Vagina (tissue), 2 donors: Measurements from ENCODE around the gene DPP8. TPM values are rescaled to one million over a fixed set of nuclear protein-coding genes. Genes with fewer than 3 reads are reported as not detected.

Experiments used
- DNase-seq, 2 donors: peaks; one replicate each; pipeline ENCODE4 v3.0.0-alpha.2; 2017; ENCODE audit errors: extremely low spot score in 2 of 2
- H3K27ac ChIP-seq: fragments of 200-600 bp; sonication (generic); one replicate; pipeline ENCODE4 v1.5.1; 2019
- H3K27me3 ChIP-seq: fragments of 200-600 bp; sonication (generic); one replicate; pipeline ENCODE4 v1.5.1; 2019
- H3K36me3 ChIP-seq, 2 donors: fragments of 200-600 bp; sonication (generic); one replicate each; pipeline ENCODE4 v1.5.1; 2017 to 2019
- H3K4me1 ChIP-seq: fragments of 200-600 bp; sonication (generic); one replicate; pipeline ENCODE4 v1.5.1; 2019
- H3K4me3 ChIP-seq, 2 donors: fragments of 200-600 bp; sonication (generic); 1 replicate in 1 of 2; 2 replicates in 1 of 2; pipeline ENCODE4 v1.5.1; 2016 to 2019
- H3K9me3 ChIP-seq: fragments of 200-600 bp; sonication (generic); one replicate; pipeline ENCODE4 v1.5.1; 2019
- CTCF ChIP-seq, 3 experiments: fragments of 450-650 bp in 2 of 3; fragments of 200-600 bp in 1 of 3; sonication (generic) in 1 of 3; IDR thresholded peaks; one replicate each; pipeline ENCODE4 v1.5.1; 2017 to 2019; ENCODE audit warnings: antibody characterized with exemption in 3 of 3, mild to moderate bottlenecking in 2 of 3, moderate library complexity in 2 of 3
- POLR2A ChIP-seq, 2 donors: fragments of 450-650 bp; IDR thresholded peaks; one replicate each; pipeline ENCODE4 v1.6.1; 2017; ENCODE audit warnings: antibody characterized with exemption in 2 of 2, mild to moderate bottlenecking in 2 of 2, moderate library complexity in 2 of 2
- POLR2AphosphoS5 ChIP-seq, 2 donors: sonication (generic); formaldehyde crosslinking; IDR thresholded peaks; one replicate each; pipeline ENCODE4 v1.9.0; 2017; ENCODE audit warnings: antibody characterized with exemption in 2 of 2, mild to moderate bottlenecking in 2 of 2, low read depth in 1 of 2; ENCODE audit not compliant: insufficient read depth in 1 of 2
- intact Hi-C: fragments of 100-400 bp; cut with DNase I; formaldehyde crosslinking; loops from one replicate; pipeline ENCODE4 v1.15.1; 2023
- small RNA-seq: library from RNA; depleted of rRNA; stranded (forward); fragments of <200 nt; gene quantifications from one replicate; pipeline ENCODE3, GENCODE V24; 2016
- total RNA-seq: library from RNA; depleted of rRNA; stranded (reverse); fragments of >200 nt; gene quantifications from one replicate; pipeline ENCODE4 v1.2.3, GENCODE V29; 2016

Gene DPP8
- total RNA-seq, 1 donor from 2014 or later = 28.2 TPM

GRCh38 chr15:65394936-65395335 lies 122.6 kb downstream of the DPP8 start:
- H3K27ac ChIP-seq = no peak overlapping the region
- TF ChIP-seq POLR2A (IDR thresholded peaks at IDR 0.05) (no peak), CTCF (IDR thresholded peaks at IDR 0.05) (no peak), POLR2AphosphoS5 (IDR thresholded peaks at IDR 0.05; ENCODE audit: insufficient read depth in 1 of 2, low read depth in 1 of 2) (no peak)
- no peak overlapping the region for H3K4me3 ChIP-seq
- intact Hi-C loops = no loop called here
- no peaks in the 10 kb centered on the region for H3K9me3 ChIP-seq
- H3K36me3 ChIP-seq = no peaks in the 10 kb centered on the region
- H3K27me3 ChIP-seq = no peaks in the 10 kb centered on the region
- no peak for DNase-seq
- peaks cover 5% of the 10 kb centered on the region for H3K4me1 ChIP-seq

DNA sequence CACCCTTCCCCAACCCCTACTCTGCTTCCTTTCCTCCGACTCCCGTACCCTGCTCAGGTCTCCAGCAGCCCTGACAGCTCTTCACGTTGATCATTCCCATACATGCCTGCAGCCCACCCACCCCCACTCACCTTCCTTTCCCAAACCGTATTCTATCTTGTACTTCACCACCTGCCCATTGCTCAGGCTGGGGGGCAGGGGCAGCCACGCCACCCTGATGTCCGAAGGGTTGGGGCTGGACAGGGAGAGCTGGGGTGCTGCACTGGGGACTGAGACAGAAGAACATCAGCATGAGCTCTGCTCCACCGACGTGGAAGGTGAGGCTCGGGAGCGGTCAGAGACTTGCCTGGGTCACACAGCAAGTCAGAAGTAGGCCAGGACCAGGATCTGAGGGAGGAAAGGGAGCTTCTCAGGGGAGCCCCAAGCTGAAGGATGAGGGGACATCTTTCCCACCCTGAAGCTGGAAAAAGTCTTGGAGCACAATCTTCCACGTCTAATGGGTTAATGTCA lies 123.2 kb downstream of the DPP8 start:
- H3K4me3 ChIP-seq = no peak overlapping the region
- no peaks in the 10 kb centered on the region for H3K27me3 ChIP-seq
- peaks cover 5% of the 10 kb centered on the region for H3K4me1 ChIP-seq
- DNase-seq = no peak
- TF ChIP-seq CTCF (IDR thresholded peaks at IDR 0.05) (no peak), POLR2AphosphoS5 (IDR thresholded peaks at IDR 0.05; ENCODE audit: insufficient read depth in 1 of 2, low read depth in 1 of 2) (no peak), POLR2A (IDR thresholded peaks at IDR 0.05) (no peak)
- intact Hi-C loops = no loop called here
- H3K27ac ChIP-seq = no peak overlapping the region
- H3K36me3 ChIP-seq = peaks cover 0 to 3% of the 10 kb centered on the region in 2 donors
- H3K9me3 ChIP-seq = no peaks in the 10 kb centered on the region

- no peaks in the 10 kb centered on the region for H3K27me3 ChIP-seq
- no peak overlapping the region for H3K4me3 ChIP-seq
- H3K36me3 ChIP-seq = peaks cover 0 to 10% of the 10 kb centered on the region in 2 donors
- no peak overlapping the region for H3K27ac ChIP-seq
- TF ChIP-seq POLR2A (IDR thresholded peaks at IDR 0.05) = no peak
- TF ChIP-seq CTCF (IDR thresholded peaks at IDR 0.05) = no peak
- TF ChIP-seq POLR2AphosphoS5 (IDR thresholded peaks at IDR 0.05; ENCODE audit: insufficient read depth in 1 of 2, low read depth in 1 of 2) = no peak
- intact Hi-C loops = no loop called here
- peaks cover 5% of the 10 kb centered on the region for H3K4me1 ChIP-seq
- no peak for DNase-seq
- H3K9me3 ChIP-seq = no peaks in the 10 kb centered on the region
Measured at GRCh38 chr15:65393557-65393956, 123.9 kb downstream of the DPP8 start.

DNA sequence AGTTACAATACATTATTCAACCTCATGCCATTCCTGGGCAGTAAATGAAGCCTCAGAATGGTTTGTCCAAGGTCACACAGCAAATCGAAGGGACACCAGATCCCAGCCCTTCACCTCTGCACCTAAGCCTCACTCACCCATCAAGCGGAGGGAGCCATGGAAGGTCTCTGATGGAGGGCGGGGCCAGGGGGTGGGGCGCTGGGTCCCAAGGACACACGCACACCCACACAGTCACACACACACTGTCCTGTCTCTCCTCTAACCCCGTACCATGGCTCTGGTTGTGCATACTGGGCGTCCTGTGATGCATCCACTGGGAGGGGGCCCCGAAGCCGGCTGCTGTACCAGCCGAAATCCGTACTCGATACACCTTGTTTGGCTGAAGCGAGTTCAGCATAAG lies 124.4 kb downstream of the DPP8 start:
- TF ChIP-seq POLR2A (IDR thresholded peaks at IDR 0.05) (no peak), CTCF (IDR thresholded peaks at IDR 0.05) (no peak), POLR2AphosphoS5 (IDR thresholded peaks at IDR 0.05; ENCODE audit: insufficient read depth in 1 of 2, low read depth in 1 of 2) (no peak)
- DNase-seq = no peak
- no peaks in the 10 kb centered on the region for H3K9me3 ChIP-seq
- H3K4me1 ChIP-seq = peaks cover 5% of the 10 kb centered on the region
- no peak overlapping the region for H3K4me3 ChIP-seq
- intact Hi-C loops = no loop called here
- no peaks in the 10 kb centered on the region for H3K27me3 ChIP-seq
- H3K27ac ChIP-seq = no peak overlapping the region
- peaks cover 0 to 13% of the 10 kb centered on the region in 2 donors for H3K36me3 ChIP-seq

Small RNA genes within 50 kb of the gene (small RNA-seq; reads per million reads assigned to genes)
- gene AC105129.1 (not detected), gene RF00019 (not detected), gene RNU6-19P (not detected)

Other genes with a start within 250 kb of the DPP8 start
- gene PARP16, start 230.8 kb downstream of the DPP8 start, total RNA-seq = 12.8 TPM
- gene RNU5A-1, start 221.6 kb downstream of the DPP8 start, total RNA-seq = not detected
- not detected for gene RNU5B-1, start 213.0 kb downstream of the DPP8 start, total RNA-seq
- 0.49 TPM for gene IGDCC3, start 139.7 kb downstream of the DPP8 start, total RNA-seq
- 8.8 TPM for gene IGDCC4, start 94.7 kb downstream of the DPP8 start, total RNA-seq
- gene HACD3, start 12.8 kb upstream of the DPP8 start, total RNA-seq = 30.2 TPM
- 28.0 TPM for gene INTS14, start 93.4 kb upstream of the DPP8 start, total RNA-seq
- gene SLC24A1, start 104.2 kb upstream of the DPP8 start, total RNA-seq = 7.4 TPM